ENCODE results near the gene CATSPER2. TPM values are rescaled to one million over a fixed set of nuclear protein-coding genes. Genes with fewer than 3 reads are reported as not detected.
"Not testable (repeated sequence)": the region's sequence is repeated elsewhere in the genome, so short reads cannot be mapped to it uniquely, and the experiment has no call there.

Gene CATSPER2
- total RNA-seq (0.83 and 3.9 TPM in 2 replicates), polyA plus RNA-seq (0.99 and 2.1 TPM in 2 replicates)

GRCh38 chr15:43648649-43649429 lies at the start of gene CATSPER2:
CATSPER2 (minus strand) TSS chr15:43648844; CDS start chr15:43648061, 783 bp downstream.
- Histone ChIP-seq H3K9me2 (replicated peaks; ENCODE audit: insufficient read depth) (no peaks in the 10 kb centered on the region), H2AFZ (no peak within 1 kb of the TSS), H4K20me1 (ENCODE audit: insufficient read depth, poor library complexity, severe bottlenecking) (no peaks in the 10 kb centered on the region), H3K27me3 (no peaks in the 10 kb centered on the region), H3K9me3 (ENCODE audit: low read depth) (no peaks in the 10 kb centered on the region), H3K4me2 (no peak within 1 kb of the TSS), H3K4me1 (ENCODE audit: insufficient read depth) (no peaks in the 10 kb centered on the region), H3K36me3 (replicated peaks; ENCODE audit: insufficient read depth, low read depth) (no peaks in the 10 kb centered on the region), H3K79me2 (no peaks in the 10 kb centered on the region), H3K27ac (no peak within 1 kb of the TSS), H3K4me3 (no peak within 1 kb of the TSS)
- DNase-seq (ENCODE audit: low spot score) = no peak
- TF ChIP-seq EZH2phosphoT487 (IDR thresholded peaks at IDR 0.05; ENCODE audit: low read depth, severe bottlenecking, unreplicated experiment) (no peak), EZH2 (IDR thresholded peaks at IDR 0.05; ENCODE audit: borderline replicate concordance) (no peak), CTCF (IDR thresholded peaks at IDR 0.05; ENCODE audit: poor library complexity) (no peak)
- WGBS (ENCODE audit: low lambda C conversion rate, missing lambda C conversion rate) = 97% methylated on average over 58 of the region's 85 CpGs

- not testable (repeated sequence) for H3K4me3 ChIP-seq; H2AFZ ChIP-seq; H3K4me2 ChIP-seq; H3K79me2 ChIP-seq; H4K20me1 ChIP-seq (ENCODE audit: insufficient read depth, poor library complexity, severe bottlenecking); H3K27ac ChIP-seq; H3K36me3 ChIP-seq (replicated peaks; ENCODE audit: insufficient read depth, low read depth); DNase-seq (ENCODE audit: low spot score); H3K27me3 ChIP-seq; H3K4me1 ChIP-seq (ENCODE audit: insufficient read depth); H3K9me2 ChIP-seq (replicated peaks; ENCODE audit: insufficient read depth); H3K9me3 ChIP-seq (ENCODE audit: low read depth)
- no CpG with 5 or more reads among the region's 43 CpGs for WGBS (ENCODE audit: low lambda C conversion rate, missing lambda C conversion rate)
Measured at GRCh38 chr15:43693148-43694022, 44.7 kb upstream of the CATSPER2 start, which contains the start of gene CKMT1A. CKMT1A (plus strand) TSS chr15:43693859; CDS start chr15:43694051, 192 bp downstream.

- not testable (repeated sequence) for H3K36me3 ChIP-seq (replicated peaks; ENCODE audit: insufficient read depth, low read depth); H3K4me3 ChIP-seq; H3K27ac ChIP-seq; H3K27me3 ChIP-seq; H3K9me3 ChIP-seq (ENCODE audit: low read depth); H4K20me1 ChIP-seq (ENCODE audit: insufficient read depth, poor library complexity, severe bottlenecking); H3K9me2 ChIP-seq (replicated peaks; ENCODE audit: insufficient read depth); H3K4me1 ChIP-seq (ENCODE audit: insufficient read depth); H3K79me2 ChIP-seq; DNase-seq (ENCODE audit: low spot score); H2AFZ ChIP-seq; H3K4me2 ChIP-seq
- 43% methylated on average over 3 of the region's 7 CpGs for WGBS (ENCODE audit: low lambda C conversion rate, missing lambda C conversion rate)
Measured at GRCh38 chr15:43692679-43693078, 44.0 kb upstream of the CATSPER2 start.

- not testable (repeated sequence) for H3K36me3 ChIP-seq (replicated peaks; ENCODE audit: insufficient read depth, low read depth); H3K9me3 ChIP-seq (ENCODE audit: low read depth)
Measured at GRCh38 chr15:43689604-43690301, 41.1 kb upstream of the CATSPER2 start.

GRCh38 chr15:43674175-43674574 lies 25.5 kb upstream of the CATSPER2 start:
- H3K4me1 ChIP-seq (ENCODE audit: insufficient read depth); H3K27me3 ChIP-seq; H3K36me3 ChIP-seq (replicated peaks; ENCODE audit: insufficient read depth, low read depth); H3K27ac ChIP-seq; H3K79me2 ChIP-seq; H3K4me3 ChIP-seq; H4K20me1 ChIP-seq (ENCODE audit: insufficient read depth, poor library complexity, severe bottlenecking); DNase-seq (ENCODE audit: low spot score); H3K9me3 ChIP-seq (ENCODE audit: low read depth); H3K4me2 ChIP-seq; H2AFZ ChIP-seq; H3K9me2 ChIP-seq (replicated peaks; ENCODE audit: insufficient read depth): not testable (repeated sequence)
- WGBS (ENCODE audit: low lambda C conversion rate, missing lambda C conversion rate) = no CpG with 5 or more reads among the region's 1 CpG

More at GRCh38 chr15:43689604-43690301, 41.1 kb upstream of the CATSPER2 start:
- not testable (repeated sequence) for H3K27ac ChIP-seq; DNase-seq (ENCODE audit: low spot score); H3K4me2 ChIP-seq; H3K27me3 ChIP-seq; H4K20me1 ChIP-seq (ENCODE audit: insufficient read depth, poor library complexity, severe bottlenecking); H3K4me3 ChIP-seq; H3K4me1 ChIP-seq (ENCODE audit: insufficient read depth); H2AFZ ChIP-seq; H3K9me2 ChIP-seq (replicated peaks; ENCODE audit: insufficient read depth); H3K79me2 ChIP-seq
- WGBS (ENCODE audit: low lambda C conversion rate, missing lambda C conversion rate) = no CpG with 5 or more reads among the region's 54 CpGs

- H2AFZ ChIP-seq; H3K36me3 ChIP-seq (replicated peaks; ENCODE audit: insufficient read depth, low read depth); H3K4me1 ChIP-seq (ENCODE audit: insufficient read depth); H3K9me2 ChIP-seq (replicated peaks; ENCODE audit: insufficient read depth); H4K20me1 ChIP-seq (ENCODE audit: insufficient read depth, poor library complexity, severe bottlenecking); H3K79me2 ChIP-seq; H3K27me3 ChIP-seq; DNase-seq (ENCODE audit: low spot score); H3K4me2 ChIP-seq; H3K9me3 ChIP-seq (ENCODE audit: low read depth); H3K27ac ChIP-seq; H3K4me3 ChIP-seq: not testable (repeated sequence)
- WGBS (ENCODE audit: low lambda C conversion rate, missing lambda C conversion rate) = no CpG with 5 or more reads among the region's 1 CpG
Measured at GRCh38 chr15:43666177-43666576, 17.5 kb upstream of the CATSPER2 start.

GRCh38 chr15:43663333-43663732 lies 14.7 kb upstream of the CATSPER2 start:
- WGBS (ENCODE audit: low lambda C conversion rate, missing lambda C conversion rate) = no CpG with 5 or more reads among the region's 8 CpGs

More at GRCh38 chr15:43663333-43663732, 14.7 kb upstream of the CATSPER2 start:
- not testable (repeated sequence) for DNase-seq (ENCODE audit: low spot score); H3K9me2 ChIP-seq (replicated peaks; ENCODE audit: insufficient read depth); H3K9me3 ChIP-seq (ENCODE audit: low read depth); H3K79me2 ChIP-seq; H3K27ac ChIP-seq; H3K4me3 ChIP-seq; H3K4me1 ChIP-seq (ENCODE audit: insufficient read depth); H3K27me3 ChIP-seq; H4K20me1 ChIP-seq (ENCODE audit: insufficient read depth, poor library complexity, severe bottlenecking); H3K4me2 ChIP-seq; H2AFZ ChIP-seq; H3K36me3 ChIP-seq (replicated peaks; ENCODE audit: insufficient read depth, low read depth)

Data from hepatocyte (in vitro differentiated cells).